Mucosa of gallbladder (tissue), 1 donor: ENCODE results near the gene ARL5B. TPM values are rescaled to one million over a fixed set of nuclear protein-coding genes. Genes with fewer than 3 reads are reported as not detected.

ENCODE experiments used
- DNase-seq: peaks from one replicate; pipeline ENCODE4 v3.0.0-alpha.2; 2020; ENCODE audit warnings: low spot score
- total RNA-seq: library from RNA; stranded (reverse); gene quantifications from one replicate; pipeline ENCODE4 v1.2.1, GENCODE V29; 2021
- donor health status: DM: no; HTN: no; CAD: no.

ARL5B gene
- total RNA-seq, 1 donor from 2014 or later = 15.0 TPM

DNA sequence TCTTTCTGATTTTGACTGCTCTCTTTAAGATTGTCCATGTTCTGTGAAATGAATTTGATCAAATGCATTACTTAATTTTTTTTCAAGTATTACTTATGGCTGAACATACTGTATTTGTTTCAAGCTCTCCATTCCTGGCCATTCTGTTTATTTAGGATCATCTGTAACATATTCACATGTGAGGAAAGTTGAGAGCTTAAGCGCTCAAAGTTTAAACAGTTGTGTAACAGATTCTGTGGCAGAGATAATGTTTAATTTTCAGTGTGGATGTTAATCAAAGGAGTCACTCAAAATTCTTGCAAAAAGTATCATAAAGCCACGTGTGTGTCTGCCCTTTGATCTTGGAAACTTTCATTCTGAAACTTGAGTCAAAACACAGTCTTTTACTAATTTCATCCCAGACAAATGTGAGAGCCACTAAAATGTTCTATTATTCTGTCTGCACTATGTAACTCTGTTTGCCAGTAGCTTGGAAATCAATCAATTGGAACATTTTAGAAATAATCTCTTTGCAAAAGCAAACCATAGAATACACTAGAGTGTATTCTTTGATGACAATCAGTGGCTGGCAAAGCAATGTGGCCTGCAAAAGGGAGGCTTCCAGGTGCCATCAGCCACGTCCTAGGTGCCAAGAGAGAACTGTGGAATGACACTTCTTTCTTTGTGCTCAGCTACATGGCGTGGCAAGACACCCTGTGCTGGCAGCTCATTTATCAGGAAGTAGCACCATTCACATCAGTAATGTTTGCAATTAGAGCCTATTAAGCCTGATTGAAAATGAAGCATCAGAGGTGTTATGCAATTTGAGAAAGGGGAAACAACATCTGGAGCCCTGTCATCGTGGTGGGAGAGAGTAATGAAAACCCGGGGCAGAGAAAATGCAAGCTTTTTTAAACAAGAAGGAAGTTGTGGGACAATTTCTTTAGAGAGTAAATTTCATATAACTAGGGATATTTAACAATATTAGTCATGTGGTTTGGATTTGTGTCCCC lies 40.9 kb downstream of the ARL5B start:
- DNase-seq = no peak

GRCh38 chr10:18703521-18703920 lies 44.3 kb downstream of the ARL5B start:
- DNase-seq = no peak

GRCh38 chr10:18710201-18710653 lies 51.0 kb downstream of the ARL5B start:
- no peak for DNase-seq

DNA sequence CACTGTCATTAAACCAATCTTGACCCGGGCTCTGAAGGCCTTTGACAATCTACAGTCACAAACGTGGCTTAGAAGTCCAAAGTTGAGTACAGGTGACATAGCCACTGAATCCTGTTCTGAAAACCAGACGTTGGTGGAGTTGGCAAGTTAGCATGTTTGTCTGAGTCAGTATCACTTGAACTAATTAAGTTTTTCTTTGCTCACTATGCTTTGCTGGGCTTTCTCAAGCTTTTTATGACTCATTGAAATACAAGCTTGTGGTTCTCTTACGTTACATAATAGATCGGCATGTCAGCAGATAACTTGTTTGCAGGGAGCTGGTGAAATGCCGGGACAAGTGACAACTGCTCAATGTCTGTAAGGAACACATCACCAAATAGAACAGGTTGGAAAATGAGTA lies 53.8 kb downstream of the ARL5B start:
- DNase-seq = no peak

DNA sequence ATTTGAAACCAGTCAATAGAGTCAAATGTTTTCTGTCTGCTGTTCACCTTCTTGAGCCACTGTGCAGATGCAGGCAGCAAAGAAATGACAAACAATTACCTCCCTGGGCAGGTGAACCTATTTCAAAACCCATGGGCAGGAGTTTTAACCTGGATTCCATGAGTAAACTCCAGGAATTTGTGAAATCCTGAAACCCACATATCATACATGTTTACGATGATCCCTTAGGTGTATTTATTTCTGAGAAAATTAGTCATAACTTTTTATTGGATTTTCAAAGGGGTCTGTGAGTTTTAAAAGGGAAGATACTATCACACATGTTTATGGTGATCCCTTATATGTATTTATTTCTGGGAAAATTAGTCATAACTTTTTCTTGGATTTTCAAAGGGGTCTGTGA lies 59.8 kb downstream of the ARL5B start:
- DNase-seq = no peak

DNA sequence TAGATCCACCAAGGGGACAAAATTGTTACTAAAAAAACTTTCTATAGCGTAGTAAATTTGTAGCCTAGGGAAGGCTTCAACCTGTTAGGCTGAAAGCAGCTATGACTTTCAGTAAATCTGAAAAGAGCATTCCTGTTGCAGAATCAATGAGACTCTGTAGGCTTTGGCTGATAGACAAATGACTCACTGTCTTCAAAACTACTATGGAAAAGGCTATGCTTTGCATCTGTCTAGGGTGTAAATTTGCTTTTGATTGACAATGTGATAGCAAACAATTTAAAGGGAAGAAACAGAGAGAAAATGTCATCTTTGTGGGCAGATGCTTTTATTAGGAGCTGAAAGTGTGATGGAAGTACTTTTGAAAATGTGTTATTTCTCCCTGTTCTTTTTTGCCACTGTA lies 60.6 kb downstream of the ARL5B start:
- no peak for DNase-seq

- DNase-seq = no peak
Observed at GRCh38 chr10:18721067-18721466, 61.8 kb downstream of the ARL5B start.

- DNase-seq = no peak
Observed at GRCh38 chr10:18723801-18724200, 64.6 kb downstream of the ARL5B start.

Other genes with a start within 250 kb of the ARL5B start
- gene NSUN6, start 7.8 kb upstream of the ARL5B start, total RNA-seq = 13.5 TPM